ENCODE results near the gene CLBA1.
"Not testable (repeated sequence)": the region's sequence is repeated elsewhere in the genome, so short reads cannot be mapped to it uniquely, and the experiment has no call there.

The CLBA1 gene

DNA sequence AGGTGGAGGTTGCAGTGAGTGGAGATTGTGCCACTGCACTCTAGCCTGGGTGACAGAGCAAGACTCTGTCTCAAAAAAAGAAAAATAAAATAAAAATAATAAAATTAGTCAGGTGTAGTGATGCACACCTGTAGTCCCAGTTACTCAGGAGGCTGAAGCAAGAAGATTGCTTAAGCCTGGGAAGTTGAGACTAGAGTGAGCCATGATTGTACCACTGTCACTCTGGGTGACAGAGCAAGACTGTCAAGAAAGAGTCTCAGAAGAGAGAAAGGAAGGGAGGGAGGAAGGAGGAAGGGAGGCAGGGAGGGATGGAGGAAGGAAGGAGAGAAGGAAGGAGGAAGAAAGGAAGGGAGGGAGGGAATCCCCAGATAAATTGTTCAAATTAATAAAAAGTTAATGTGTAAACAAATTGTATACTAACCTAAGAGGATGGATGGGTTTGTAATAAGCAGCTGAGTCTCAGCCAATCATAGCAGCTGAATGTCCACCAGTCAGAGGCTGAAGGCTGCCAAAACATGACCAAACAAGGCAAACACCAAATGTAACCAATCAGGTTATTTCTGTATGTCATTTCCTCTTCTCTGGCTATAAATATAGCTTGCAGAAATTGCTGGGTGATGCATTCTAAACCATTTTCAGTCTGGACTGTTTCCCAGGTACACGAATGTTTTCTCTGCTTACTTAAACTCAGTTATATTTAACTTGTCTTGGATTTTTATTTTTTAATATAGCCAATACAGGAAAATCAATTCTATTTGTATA lies 41.4 kb downstream of the CLBA1 start:
- no peak for DNase-seq

DNA sequence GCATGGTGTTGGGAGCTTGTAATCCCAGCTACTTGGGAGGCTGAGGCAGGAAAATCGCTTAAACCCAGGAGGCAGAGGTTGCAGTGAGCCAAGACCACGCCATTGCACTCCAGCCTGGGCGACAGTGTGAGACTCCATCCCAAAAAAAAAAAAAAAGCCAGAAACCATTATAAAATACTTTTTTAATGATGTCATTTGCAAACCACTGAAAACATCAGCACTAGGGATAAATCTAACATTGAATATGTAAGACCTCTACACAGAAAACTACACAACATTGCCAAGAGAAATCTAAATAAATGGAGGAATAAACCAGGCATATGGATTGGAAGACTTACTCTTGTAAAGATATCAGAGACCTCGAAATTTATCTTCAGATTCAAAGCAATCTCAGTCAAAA lies 42.1 kb downstream of the CLBA1 start:
- not testable (repeated sequence) for DNase-seq

GRCh38 chr14:105028251-105028927 lies 42.8 kb downstream of the CLBA1 start:
- no peak for DNase-seq

DNA sequence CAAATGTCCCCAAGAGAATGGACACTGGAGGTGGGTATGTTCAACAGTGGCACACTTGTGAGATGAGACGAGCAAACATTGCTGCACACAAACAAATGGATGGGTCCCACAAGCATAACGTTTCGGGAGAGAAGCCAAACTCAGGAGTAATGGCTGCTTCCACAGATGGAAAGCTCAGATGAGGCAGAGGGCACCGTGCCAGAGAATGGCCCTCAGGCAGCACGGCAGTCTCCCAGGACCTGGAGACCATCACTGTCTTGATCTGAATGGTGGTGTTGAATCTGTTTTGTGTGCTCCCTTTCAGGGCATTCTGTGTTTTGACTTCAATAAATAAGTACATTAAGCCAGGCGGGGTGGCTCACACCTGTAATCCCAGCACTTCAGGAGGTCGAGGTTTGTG lies 43.8 kb downstream of the CLBA1 start:
- DNase-seq: no peak

- DNase-seq: no peak
Measured at GRCh38 chr14:105030194-105030593, 44.6 kb downstream of the CLBA1 start.

DNA sequence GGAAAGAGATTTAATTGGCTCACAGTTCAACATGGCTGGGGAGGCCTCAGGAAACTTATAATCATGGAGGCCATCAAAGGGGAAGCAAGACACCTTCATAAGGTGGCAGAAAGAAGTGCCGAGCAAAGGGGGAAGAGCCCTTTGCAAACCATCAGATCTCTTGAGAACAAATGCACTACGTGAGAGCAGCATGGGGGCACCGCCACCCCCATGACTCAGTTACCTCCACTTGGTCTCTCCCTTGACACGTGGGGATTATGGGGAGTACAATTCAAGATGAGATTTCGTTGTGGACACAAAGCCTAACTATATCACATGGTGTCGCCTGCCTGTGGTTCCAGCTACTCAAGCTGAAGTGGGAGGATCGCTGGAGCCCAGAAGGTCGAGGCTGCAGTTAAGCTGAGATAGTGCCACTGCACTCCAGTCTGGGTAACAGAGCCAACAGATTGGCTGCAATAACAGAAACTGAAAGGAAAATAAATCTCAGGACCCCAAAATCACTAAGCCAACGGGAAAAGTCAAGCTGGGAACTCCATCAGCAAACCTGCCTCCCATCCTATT lies 45.3 kb downstream of the CLBA1 start:
- DNase-seq: no peak

DNA sequence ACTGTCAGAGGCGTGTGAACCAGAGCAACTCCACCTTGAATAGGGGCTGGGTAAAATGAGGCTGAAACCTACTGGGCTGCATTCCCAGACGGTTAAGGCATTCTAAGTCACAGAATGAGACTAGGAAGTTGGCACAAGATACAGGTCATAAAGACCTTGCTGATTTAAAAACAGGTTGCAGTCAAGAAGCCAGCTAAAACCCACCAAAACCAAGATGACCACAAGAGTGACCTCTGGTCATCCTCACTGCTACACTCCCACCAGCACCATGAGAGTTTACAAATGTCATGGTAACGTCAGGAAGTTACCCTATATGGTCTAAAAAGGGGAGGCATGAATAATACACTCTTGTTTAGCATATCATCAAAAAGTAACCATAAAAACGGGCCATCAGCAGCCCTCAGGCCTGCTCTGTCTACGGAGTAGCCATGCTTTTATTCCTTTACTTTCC lies 46.9 kb downstream of the CLBA1 start:
- not testable (repeated sequence) for DNase-seq

- peak in 1 of 2 donors; percentile 36 for DNase-seq
Measured at GRCh38 chr14:105033412-105033900, 47.9 kb downstream of the CLBA1 start.

GRCh38 chr14:105034315-105035039 lies 48.9 kb downstream of the CLBA1 start:
- no peak for DNase-seq

GRCh38 chr14:105035616-105036015 lies 50.0 kb downstream of the CLBA1 start:
- DNase-seq: not testable (repeated sequence)

- DNase-seq: no peak
Measured at GRCh38 chr14:105039458-105040205, 54.0 kb downstream of the CLBA1 start.

GRCh38 chr14:105041841-105042765 lies 56.5 kb downstream of the CLBA1 start:
- DNase-seq: no peak

DNA sequence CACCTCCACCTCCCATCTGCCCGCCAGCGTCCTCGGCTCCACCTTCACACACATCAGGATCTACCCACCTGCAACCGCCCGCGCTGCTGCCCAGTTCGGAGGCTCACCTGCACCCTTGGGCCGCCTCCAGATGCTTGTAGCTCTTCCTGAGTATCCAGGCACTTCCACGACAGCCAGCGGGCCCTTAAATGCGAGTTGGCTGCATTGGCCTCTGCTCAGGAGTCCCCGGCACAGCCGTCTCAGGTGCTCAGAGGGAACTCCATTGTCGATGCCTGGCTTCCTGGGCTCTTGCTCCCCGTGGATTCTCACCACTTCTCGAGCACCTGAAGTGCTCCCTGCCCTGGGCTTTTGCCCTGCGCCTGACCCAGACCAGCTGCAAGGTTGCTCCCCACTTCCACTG lies 57.2 kb downstream of the CLBA1 start:
- no peak for DNase-seq

- no peak for DNase-seq
Measured at GRCh38 chr14:105043641-105044040, 58.1 kb downstream of the CLBA1 start.
